Esophagus muscularis mucosa (tissue), 4 donors: ENCODE measurements around the gene TMIGD1. TPM values are rescaled to one million over a fixed set of nuclear protein-coding genes. Genes with fewer than 3 reads are reported as not detected.
"Not testable (repeated sequence)": the region's sequence is repeated elsewhere in the genome, so short reads cannot be mapped to it uniquely, and the experiment has no call there.

Experiments used
- DNase-seq: peaks from one replicate; pipeline ENCODE4 v3.0.0-alpha.2; 2017; ENCODE audit errors: extremely low spot score
- H3K27ac ChIP-seq, 4 donors: fragments of 200-600 bp; sonication (generic); replicated peaks in 1 of 4; 1 replicate in 3 of 4; 2 replicates in 1 of 4; pipeline ENCODE4 v1.5.1; 2016 to 2019; ENCODE audit warnings: mild to moderate bottlenecking in 1 of 4
- H3K27me3 ChIP-seq, 4 donors: fragments of 200-600 bp; sonication (generic); one replicate each; pipeline versions ENCODE4 v1.5.1 to v1.6.0; 2016 to 2019
- H3K36me3 ChIP-seq, 4 donors: fragments of 200-600 bp; sonication (generic); one replicate each; pipeline ENCODE4 v1.5.1; 2016 to 2019
- H3K4me1 ChIP-seq, 4 donors: fragments of 200-600 bp; sonication (generic); one replicate each; pipeline ENCODE4 v1.5.1; 2016 to 2019
- H3K4me3 ChIP-seq, 4 donors: fragments of 200-600 bp; sonication (generic); 1 replicate in 2 of 4; 2 replicates in 2 of 4; pipeline ENCODE4 v1.5.1; 2016 to 2019; ENCODE audit warnings: mild to moderate bottlenecking in 4 of 4, moderate library complexity in 1 of 4
- H3K9me3 ChIP-seq, 4 donors: fragments of 200-600 bp; sonication (generic); 1 replicate in 3 of 4; 2 replicates in 1 of 4; pipeline ENCODE4 v1.5.1; 2016 to 2019
- CTCF ChIP-seq, 3 experiments: fragments of 200-600 bp in 2 of 3; fragments of 450-650 bp in 1 of 3; sonication (generic) in 2 of 3; IDR thresholded peaks; one replicate each; pipeline ENCODE4 v1.5.1; 2017 to 2019; ENCODE audit warnings: antibody characterized with exemption in 3 of 3, mild to moderate bottlenecking in 2 of 3, moderate library complexity in 1 of 3
- EP300 ChIP-seq: sonication (generic); formaldehyde crosslinking; IDR thresholded peaks from one replicate; pipeline ENCODE4 v1.6.1; 2017; ENCODE audit warnings: antibody characterized with exemption
- POLR2A ChIP-seq: fragments of 450-650 bp; IDR thresholded peaks from one replicate; pipeline ENCODE4 v1.6.1; 2017; ENCODE audit warnings: antibody characterized with exemption, moderate library complexity, mild to moderate bottlenecking, low read depth
- POLR2AphosphoS5 ChIP-seq, 2 donors: sonication (generic); formaldehyde crosslinking; IDR thresholded peaks; one replicate each; pipeline ENCODE4 v1.6.1; 2017; ENCODE audit warnings: antibody characterized with exemption in 2 of 2
- WGBS: methylation state at CpG from one replicate; pipeline ENCODE4 v1.1.5; 2018; 5-methylcytosine and 5-hydroxymethylcytosine counted together
- intact Hi-C: fragments of 100-400 bp; cut with DNase I; formaldehyde crosslinking; loops from one replicate; pipeline ENCODE4 v1.15.1; 2023
- total RNA-seq, 4 donors: library from RNA; depleted of rRNA; stranded (reverse); fragments of >200 nt; gene quantifications; one replicate each; pipeline versions ENCODE4 v1.1.0 to v1.2.1, GENCODE V29; 2016

TMIGD1 gene
- total RNA-seq, 4 donors from 2014 or later = 0.29 TPM; not detected in 3

GRCh38 chr17:30345527-30346075, 11.7 kb upstream of the TMIGD1 start:
- peak; percentile 72 for DNase-seq
- H3K4me1 ChIP-seq = peaks cover 28 to 43% (median 35%) of the 10 kb centered on the region in 4 donors
- H3K27me3 ChIP-seq = no peaks in the 10 kb centered on the region
- intact Hi-C loops = loop anchor here (10.0 kb wide), 2 partner anchors 79 to 129 kb away; partner anchors contain the start of gene GOSR1
- H3K9me3 ChIP-seq = no peaks in the 10 kb centered on the region
- no peaks in the 10 kb centered on the region for H3K36me3 ChIP-seq
- 97% methylated on average over 4 of the region's 4 CpGs for WGBS
- TF ChIP-seq POLR2AphosphoS5 (IDR thresholded peaks at IDR 0.05) = no peak
- H3K27ac ChIP-seq = peak overlapping the region; percentile 46 to 68 (median 62)
- H3K4me3 ChIP-seq = no peak overlapping the region

- TF ChIP-seq CTCF (IDR thresholded peaks at IDR 0.05) (no peak), POLR2A (no peak), EP300 (no peak), POLR2AphosphoS5 (IDR thresholded peaks at IDR 0.05) (no peak)
- peaks cover 31 to 49% (median 40%) of the 10 kb centered on the region in 4 donors for H3K4me1 ChIP-seq
- DNase-seq = no peak
- 92% methylated on average over 2 of the region's 2 CpGs for WGBS
- no peaks in the 10 kb centered on the region for H3K27me3 ChIP-seq
- no peaks in the 10 kb centered on the region for H3K9me3 ChIP-seq
- intact Hi-C loops = loop anchor here (10.0 kb wide), 2 partner anchors 80 to 130 kb away; partner anchors contain the start of gene GOSR1
- H3K27ac ChIP-seq = peak overlapping the region; percentile 46 to 68 (median 62)
- H3K36me3 ChIP-seq = no peaks in the 10 kb centered on the region
- H3K4me3 ChIP-seq = no peak overlapping the region
Measured at GRCh38 chr17:30345089-30345433, 11.2 kb upstream of the TMIGD1 start.

GRCh38 chr17:30344283-30345088, 10.6 kb upstream of the TMIGD1 start:
- intact Hi-C loops = loop anchor here (5.0 to 10.0 kb wide), 3 partner anchors 38 to 130 kb away; partner anchors contain the start of gene GOSR1
- TF ChIP-seq POLR2AphosphoS5 (IDR thresholded peaks at IDR 0.05) (peak; percentile 57 to 60), EP300 (no peak)
- H3K4me1 ChIP-seq = peaks cover 31 to 54% (median 44%) of the 10 kb centered on the region in 4 donors
- no peaks in the 10 kb centered on the region for H3K27me3 ChIP-seq
- 45% methylated on average over 9 of the region's 9 CpGs for WGBS
- H3K27ac ChIP-seq = peak overlapping the region; percentile 27 to 70 (median 56)
- peak; percentile 92 for DNase-seq
- H3K4me3 ChIP-seq = no peak overlapping the region
- no peaks in the 10 kb centered on the region for H3K9me3 ChIP-seq
- no peaks in the 10 kb centered on the region for H3K36me3 ChIP-seq

GRCh38 chr17:30343796-30344195, 9.9 kb upstream of the TMIGD1 start:
- Histone ChIP-seq H3K4me3 (no peak overlapping the region), H3K9me3 (no peaks in the 10 kb centered on the region), H3K4me1 (peaks cover 31 to 54% (median 44%) of the 10 kb centered on the region in 4 donors), H3K27ac (peak overlapping the region; percentile 27 to 70 (median 55)), H3K27me3 (no peaks in the 10 kb centered on the region), H3K36me3 (no peaks in the 10 kb centered on the region)
- DNase-seq = no peak
- intact Hi-C loops = loop anchor here (5.0 to 10.0 kb wide), 3 partner anchors 39 to 131 kb away; partner anchors contain the start of gene GOSR1
- TF ChIP-seq POLR2A = no peak
- no peak for TF ChIP-seq CTCF (IDR thresholded peaks at IDR 0.05)
- TF ChIP-seq EP300 = no peak
- no peak for TF ChIP-seq POLR2AphosphoS5 (IDR thresholded peaks at IDR 0.05)
- WGBS = 66% methylated on average over 4 of the region's 4 CpGs

- 100% methylated on average over 3 of the region's 3 CpGs for WGBS
- peak overlapping the region in 1 of 4 donors; percentile 19 for H3K27ac ChIP-seq
- H3K27me3 ChIP-seq, H3K9me3 ChIP-seq, DNase-seq, H3K36me3 ChIP-seq, H3K4me3 ChIP-seq: not testable (repeated sequence)
- H3K4me1 ChIP-seq = peaks cover 31 to 54% (median 44%) of the 10 kb centered on the region in 4 donors
- intact Hi-C loops = loop anchor here (5.0 to 10.0 kb wide), 3 partner anchors 39 to 132 kb away; partner anchors contain the start of gene GOSR1
Measured at GRCh38 chr17:30343244-30343643, 9.4 kb upstream of the TMIGD1 start.

GRCh38 chr17:30341703-30342249, 7.9 kb upstream of the TMIGD1 start:
- no peak overlapping the region for H3K4me3 ChIP-seq
- intact Hi-C loops = loop anchor here (5.0 to 10.0 kb wide), 3 partner anchors 41 to 133 kb away; partner anchors contain the start of gene GOSR1
- TF ChIP-seq CTCF (IDR thresholded peaks at IDR 0.05) (no peak), EP300 (no peak), POLR2A (no peak), POLR2AphosphoS5 (IDR thresholded peaks at IDR 0.05) (no peak)
- H3K9me3 ChIP-seq = no peaks in the 10 kb centered on the region
- WGBS = 90% methylated on average over 5 of the region's 5 CpGs
- H3K4me1 ChIP-seq = peaks cover 31 to 54% (median 44%) of the 10 kb centered on the region in 4 donors
- H3K27me3 ChIP-seq = no peaks in the 10 kb centered on the region
- peak overlapping the region; percentile 56 to 81 (median 74) for H3K27ac ChIP-seq
- no peaks in the 10 kb centered on the region for H3K36me3 ChIP-seq
- DNase-seq = peak; percentile 39
